Caco-2 (cell line): ENCODE measurements around the gene RABL6. TPM values are rescaled to one million over a fixed set of nuclear protein-coding genes. Genes with fewer than 3 reads are reported as not detected.

Source experiments
- BruUV-seq: library from RNA; stranded (reverse); fragments of 400-500 nt; replicated peaks from 2 replicates; lab custom pipeline; 2021; lab: Mats Ljungman, UMichigan
- CTCF ChIA-PET: fragments of 300-600 bp; sonication (Branson Sonifier 250); formaldehyde crosslinking; loops from one replicate; lab custom pipeline; 2022; ENCODE audit warnings: antibody characterized with exemption; lab: Charles Lee
- POLR2A ChIA-PET: fragments of 300-600 bp; sonication (Branson Sonifier 250); formaldehyde crosslinking; loops from one replicate; lab custom pipeline; 2022; ENCODE audit warnings: antibody characterized with exemption; lab: Charles Lee
- DNase-seq, 2 experiments: peaks; one replicate each; pipeline versions ENCODE4 v3.0.0 to v3.0.0-alpha.2; 2020 to 2022
- H3K27me3 ChIP-seq: replicated peaks from 2 replicates; pipeline ENCODE4 v1.6.0; 2011; ENCODE audit warnings: low read length; ENCODE audit not compliant: control insufficient read depth, insufficient read depth
- H3K36me3 ChIP-seq: 2 replicates; pipeline ENCODE4 v1.5.1; 2011; ENCODE audit warnings: low read length; ENCODE audit not compliant: control insufficient read depth, insufficient read depth
- H3K4me1 ChIP-seq: fragments of 250-450 bp; sonication (Bioruptor Pico); 2 replicates; pipeline ENCODE4 v1.5.1; 2020; ENCODE audit warnings: mild to moderate bottlenecking
- H3K4me3 ChIP-seq: 2 replicates; pipeline ENCODE4 v1.5.1; 2011; ENCODE audit warnings: low read depth, mild to moderate bottlenecking, control low read depth, low read length
- H3K9me3 ChIP-seq: fragments of 250-450 bp; sonication (Bioruptor Pico); 2 replicates; pipeline ENCODE4 v1.5.1; 2020; ENCODE audit warnings: mild to moderate bottlenecking, moderate library complexity
- H3K27ac Mint-ChIP-seq: one replicate; pipeline ENCODE4 v1.8.0; 2022; ENCODE audit warnings: mixed read lengths; ENCODE audit not compliant: unreplicated experiment
- H3K27me3 Mint-ChIP-seq: one replicate; pipeline ENCODE4 v1.8.0; 2022; ENCODE audit warnings: mixed read lengths; ENCODE audit not compliant: insufficient read depth, unreplicated experiment
- H3K36me3 Mint-ChIP-seq: one replicate; pipeline ENCODE4 v1.8.0; 2022; ENCODE audit warnings: mild to moderate bottlenecking, mixed read lengths; ENCODE audit not compliant: insufficient read depth, unreplicated experiment
- H3K4me1 Mint-ChIP-seq: one replicate; pipeline ENCODE4 v1.8.0; 2022; ENCODE audit warnings: low read depth, mixed read lengths; ENCODE audit not compliant: unreplicated experiment
- H3K4me3 Mint-ChIP-seq: one replicate; pipeline ENCODE4 v1.8.0; 2022; ENCODE audit warnings: mild to moderate bottlenecking, moderate library complexity, mixed read lengths; ENCODE audit not compliant: unreplicated experiment
- H3K9me3 Mint-ChIP-seq: one replicate; pipeline ENCODE4 v1.8.0; 2022; ENCODE audit warnings: mixed read lengths; ENCODE audit not compliant: unreplicated experiment
- CTCF ChIP-seq, 2 experiments: fragments of 200-600 bp in 1 of 2; IDR thresholded peaks; 1 replicate in 1 of 2; 2 replicates in 1 of 2; pipeline versions ENCODE4 v1.5.1 to v1.8.0; 2011 to 2022; ENCODE audit warnings: antibody characterized with exemption in 1 of 2, control low read depth in 1 of 2, inconsistent platforms in 1 of 2, low read depth in 1 of 2, low read length in 1 of 2, mild to moderate bottlenecking in 1 of 2, moderate library complexity in 1 of 2; ENCODE audit not compliant: insufficient read depth in 1 of 2, severe bottlenecking in 1 of 2, unreplicated experiment in 1 of 2
- intact Hi-C: fragments of 100-400 bp; cut with micrococcal nuclease; formaldehyde crosslinking; loops from one replicate; pipeline ENCODE4 v1.10.0; 2022; ENCODE audit not compliant: unreplicated experiment
- total RNA-seq: library from RNA; stranded (reverse); gene quantifications from 2 replicates; pipeline ENCODE4 v1.2.3, GENCODE V29; 2022

Gene RABL6
- total RNA-seq, 1 experiment from 2014 or later: 138 TPM

- Mint-ChIP-seq H3K4me3 (peak overlapping the region; percentile 97), H3K4me1 (no peaks in the 10 kb centered on the region), H3K27me3 (no peaks in the 10 kb centered on the region), H3K27ac (peak overlapping the region; percentile 87), H3K36me3 (peaks cover 67% of the 10 kb centered on the region), H3K9me3 (no peaks in the 10 kb centered on the region)
- Histone ChIP-seq H3K36me3 (peaks cover 1% of the 10 kb centered on the region; the same call in 1 of the 2 replicates), H3K9me3 (no peaks in the 10 kb centered on the region), H3K4me1 (peaks cover 8% of the 10 kb centered on the region; the same call in 1 of the 2 replicates), H3K4me3 (peak overlapping the region; percentile 67), H3K27me3 (no peaks in the 10 kb centered on the region)
- intact Hi-C loops: loop anchor here (1.0 to 10.0 kb wide), 3 partner anchors 16 to 95 kb away; partner anchors contain the start of genes C8G, EDF1, FBXW5 and RABL6
- TF ChIP-seq CTCF (IDR thresholded peaks at IDR 0.05; ENCODE audit: insufficient read depth in 1 of 2, low read depth in 1 of 2, low read length in 1 of 2, severe bottlenecking in 1 of 2, unreplicated experiment in 1 of 2): no peak
- DNase-seq: no peak
- ChIA-PET POLR2A (no interaction called here), CTCF (interaction anchor here (0.6 kb wide), 1 partner anchor 123 kb away, joined by 3 read pairs; no protein-coding TSS in a partner anchor)
- BruUV-seq: TSS peak; percentile 70
Observed at GRCh38 chr9:136849960-136850865, 42.5 kb downstream of the RABL6 start.

GRCh38 chr9:136850866-136851775, 43.4 kb downstream of the RABL6 start:
- H3K4me1 ChIP-seq: peaks cover 8% of the 10 kb centered on the region; the same call in 1 of the 2 replicates
- ChIA-PET CTCF (no interaction called here), POLR2A (interaction anchor here (0.6 kb wide), 1 partner anchor 31 kb away, joined by 3 read pairs; no protein-coding TSS in a partner anchor)
- H3K4me1 Mint-ChIP-seq: no peaks in the 10 kb centered on the region
- no peaks in the 10 kb centered on the region for H3K9me3 Mint-ChIP-seq
- H3K4me3 Mint-ChIP-seq: peak overlapping the region; percentile 45
- H3K36me3 Mint-ChIP-seq: peaks cover 71% of the 10 kb centered on the region
- no peak for TF ChIP-seq CTCF (IDR thresholded peaks at IDR 0.05; ENCODE audit: insufficient read depth in 1 of 2, low read depth in 1 of 2, low read length in 1 of 2, severe bottlenecking in 1 of 2, unreplicated experiment in 1 of 2)
- DNase-seq: no peak
- peak overlapping the region; percentile 87 for H3K27ac Mint-ChIP-seq
- no peak overlapping the region for H3K4me3 ChIP-seq
- intact Hi-C loops: no loop called here
- H3K27me3 Mint-ChIP-seq: no peaks in the 10 kb centered on the region
- no TSS peak for BruUV-seq
- H3K36me3 ChIP-seq: peaks cover 1% of the 10 kb centered on the region; the same call in 1 of the 2 replicates
- H3K27me3 ChIP-seq: no peaks in the 10 kb centered on the region
- H3K9me3 ChIP-seq: no peaks in the 10 kb centered on the region
